ENCODE data around the gene ATP4B. TPM values are rescaled to one million over a fixed set of nuclear protein-coding genes. Genes with fewer than 3 reads are reported as not detected.

Gene ATP4B
- total RNA-seq, 1 experiment from 2014 or later, result not detected

DNA sequence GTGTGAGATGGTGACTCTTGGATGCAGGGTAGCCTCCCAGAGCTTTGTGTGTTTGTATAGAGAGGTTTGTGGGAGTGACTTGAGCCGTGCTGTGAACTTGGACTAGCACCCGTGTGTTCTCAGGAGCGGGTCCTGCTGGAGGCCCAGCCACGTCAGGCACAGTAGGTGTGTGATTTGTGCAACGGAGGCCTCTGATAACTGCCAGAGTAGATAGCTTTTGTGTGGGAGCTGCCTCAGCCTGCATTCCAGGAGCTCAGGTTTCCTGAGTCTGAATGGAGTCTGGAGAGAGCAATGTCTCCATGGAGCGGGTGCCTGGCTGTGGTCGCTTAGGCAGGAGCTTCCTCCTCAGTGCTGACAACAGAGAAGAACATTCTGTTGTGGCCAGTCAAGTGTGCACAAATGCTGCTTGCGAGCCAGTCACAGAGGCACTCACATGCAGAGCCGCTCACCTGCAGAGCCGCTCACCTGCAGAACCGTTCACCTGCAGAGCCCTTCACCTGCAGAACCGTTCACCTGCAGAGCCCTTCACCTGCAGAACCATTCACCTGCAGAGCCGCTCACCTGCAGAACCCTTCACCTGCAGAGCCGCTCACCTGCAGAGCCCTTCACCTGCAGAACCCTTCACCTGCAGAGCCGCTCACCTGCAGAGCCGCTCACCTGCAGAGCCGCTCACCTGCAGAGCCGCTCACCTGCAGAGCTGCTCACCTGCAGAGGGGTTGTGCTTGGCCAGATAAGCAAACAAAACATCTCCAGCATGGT is 40.8 kb downstream of the ATP4B start (continued):
- TF ChIP-seq NFYB (CRISPR knock-in tag; conservative IDR thresholded peaks at IDR 0.05; ENCODE audit: low read depth), result no peak
- no peak for TF ChIP-seq IRF2 (CRISPR knock-in tag; IDR thresholded peaks at IDR 0.05; ENCODE audit: borderline replicate concordance, low read depth)
- peak; percentile 49; the same call in 1 of the 2 replicates for TF ChIP-seq ETV6 (CRISPR knock-in tag; IDR thresholded peaks at IDR 0.05)
- TF ChIP-seq ESRRA (CRISPR knock-in tag; IDR thresholded peaks at IDR 0.05; ENCODE audit: borderline replicate concordance), result no peak
- TF ChIP-seq ZSCAN18 (CRISPR knock-in tag; IDR thresholded peaks at IDR 0.05), result no peak
- TF ChIP-seq ZNF416 (CRISPR knock-in tag; IDR thresholded peaks at IDR 0.05), result no peak
- no peak for TF ChIP-seq CDX4 (CRISPR knock-in tag; IDR thresholded peaks at IDR 0.05; ENCODE audit: borderline replicate concordance)
- no peak for TF ChIP-seq MXD4 (CRISPR knock-in tag; IDR thresholded peaks at IDR 0.05; ENCODE audit: borderline replicate concordance)
- TF ChIP-seq HMGA2 (CRISPR knock-in tag; IDR thresholded peaks at IDR 0.05), result no peak
- no peak for TF ChIP-seq ZNF396 (CRISPR knock-in tag; IDR thresholded peaks at IDR 0.05; ENCODE audit: borderline replicate concordance)
- no peak for TF ChIP-seq JAZF1 (CRISPR knock-in tag; IDR thresholded peaks at IDR 0.05)
- TF ChIP-seq ZNF317 (CRISPR knock-in tag; IDR thresholded peaks at IDR 0.05; ENCODE audit: borderline replicate concordance, low read depth), result no peak
- no peak for TF ChIP-seq ZMAT4 (CRISPR knock-in tag; IDR thresholded peaks at IDR 0.05)
- TF ChIP-seq HMGXB4 (CRISPR knock-in tag; IDR thresholded peaks at IDR 0.05), result no peak
- TF ChIP-seq E2F4 (CRISPR knock-in tag; IDR thresholded peaks at IDR 0.05; ENCODE audit: borderline replicate concordance, low read depth), result no peak
- TF ChIP-seq, protein P1, sequence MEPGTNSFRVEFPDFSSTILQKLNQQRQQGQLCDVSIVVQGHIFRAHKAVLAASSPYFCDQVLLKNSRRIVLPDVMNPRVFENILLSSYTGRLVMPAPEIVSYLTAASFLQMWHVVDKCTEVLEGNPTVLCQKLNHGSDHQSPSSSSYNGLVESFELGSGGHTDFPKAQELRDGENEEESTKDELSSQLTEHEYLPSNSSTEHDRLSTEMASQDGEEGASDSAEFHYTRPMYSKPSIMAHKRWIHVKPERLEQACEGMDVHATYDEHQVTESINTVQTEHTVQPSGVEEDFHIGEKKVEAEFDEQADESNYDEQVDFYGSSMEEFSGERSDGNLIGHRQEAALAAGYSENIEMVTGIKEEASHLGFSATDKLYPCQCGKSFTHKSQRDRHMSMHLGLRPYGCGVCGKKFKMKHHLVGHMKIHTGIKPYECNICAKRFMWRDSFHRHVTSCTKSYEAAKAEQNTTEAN (CRISPR knock-in tag; IDR thresholded peaks at IDR 0.05), result peak; percentile 97
- TF ChIP-seq ATF2 (CRISPR knock-in tag; IDR thresholded peaks at IDR 0.05; ENCODE audit: borderline replicate concordance, low read depth), result no peak
- TF ChIP-seq RORB (CRISPR knock-in tag; IDR thresholded peaks at IDR 0.05), result no peak
- TF ChIP-seq, protein P2, sequence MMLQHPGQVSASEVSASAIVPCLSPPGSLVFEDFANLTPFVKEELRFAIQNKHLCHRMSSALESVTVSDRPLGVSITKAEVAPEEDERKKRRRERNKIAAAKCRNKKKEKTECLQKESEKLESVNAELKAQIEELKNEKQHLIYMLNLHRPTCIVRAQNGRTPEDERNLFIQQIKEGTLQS (CRISPR knock-in tag; conservative IDR thresholded peaks at IDR 0.05), result no peak
- TF ChIP-seq, protein P3, sequence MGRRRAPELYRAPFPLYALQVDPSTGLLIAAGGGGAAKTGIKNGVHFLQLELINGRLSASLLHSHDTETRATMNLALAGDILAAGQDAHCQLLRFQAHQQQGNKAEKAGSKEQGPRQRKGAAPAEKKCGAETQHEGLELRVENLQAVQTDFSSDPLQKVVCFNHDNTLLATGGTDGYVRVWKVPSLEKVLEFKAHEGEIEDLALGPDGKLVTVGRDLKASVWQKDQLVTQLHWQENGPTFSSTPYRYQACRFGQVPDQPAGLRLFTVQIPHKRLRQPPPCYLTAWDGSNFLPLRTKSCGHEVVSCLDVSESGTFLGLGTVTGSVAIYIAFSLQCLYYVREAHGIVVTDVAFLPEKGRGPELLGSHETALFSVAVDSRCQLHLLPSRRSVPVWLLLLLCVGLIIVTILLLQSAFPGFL (CRISPR knock-in tag; IDR thresholded peaks at IDR 0.05; ENCODE audit: borderline replicate concordance), result no peak
- TF ChIP-seq SMAD4 (CRISPR knock-in tag; IDR thresholded peaks at IDR 0.05), result no peak
- no peak for TF ChIP-seq NR3C1 (CRISPR knock-in tag; conservative IDR thresholded peaks at IDR 0.05; ENCODE audit: low read depth)
- TF ChIP-seq ZNF121 (CRISPR knock-in tag; IDR thresholded peaks at IDR 0.05), result 0 out of 2 replicates have a peak, but pooled peaks have one; percentile 21
- TF ChIP-seq PRRX2 (CRISPR knock-in tag; IDR thresholded peaks at IDR 0.05), result no peak
- TF ChIP-seq ELF4 (CRISPR knock-in tag; IDR thresholded peaks at IDR 0.05; ENCODE audit: low read depth), result no peak
- TF ChIP-seq ZNF423 (CRISPR knock-in tag; IDR thresholded peaks at IDR 0.05), result peak; percentile 99
- TF ChIP-seq, protein P4, sequence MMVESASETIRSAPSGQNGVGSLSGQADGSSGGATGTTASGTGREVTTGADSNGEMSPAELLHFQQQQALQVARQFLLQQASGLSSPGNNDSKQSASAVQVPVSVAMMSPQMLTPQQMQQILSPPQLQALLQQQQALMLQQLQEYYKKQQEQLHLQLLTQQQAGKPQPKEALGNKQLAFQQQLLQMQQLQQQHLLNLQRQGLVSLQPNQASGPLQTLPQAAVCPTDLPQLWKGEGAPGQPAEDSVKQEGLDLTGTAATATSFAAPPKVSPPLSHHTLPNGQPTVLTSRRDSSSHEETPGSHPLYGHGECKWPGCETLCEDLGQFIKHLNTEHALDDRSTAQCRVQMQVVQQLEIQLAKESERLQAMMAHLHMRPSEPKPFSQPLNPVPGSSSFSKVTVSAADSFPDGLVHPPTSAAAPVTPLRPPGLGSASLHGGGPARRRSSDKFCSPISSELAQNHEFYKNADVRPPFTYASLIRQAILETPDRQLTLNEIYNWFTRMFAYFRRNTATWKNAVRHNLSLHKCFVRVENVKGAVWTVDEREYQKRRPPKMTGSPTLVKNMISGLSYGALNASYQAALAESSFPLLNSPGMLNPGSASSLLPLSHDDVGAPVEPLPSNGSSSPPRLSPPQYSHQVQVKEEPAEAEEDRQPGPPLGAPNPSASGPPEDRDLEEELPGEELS (CRISPR knock-in tag; IDR thresholded peaks at IDR 0.05), result no peak

All from WTC11 (cell line).